ENCODE data around the gene ARL14EPL. TPM values are rescaled to one million over a fixed set of nuclear protein-coding genes. Genes with fewer than 3 reads are reported as not detected.

The ARL14EPL gene
- total RNA-seq = 0.20 TPM in 1 of 2 replicates, not detected in the other

DNA sequence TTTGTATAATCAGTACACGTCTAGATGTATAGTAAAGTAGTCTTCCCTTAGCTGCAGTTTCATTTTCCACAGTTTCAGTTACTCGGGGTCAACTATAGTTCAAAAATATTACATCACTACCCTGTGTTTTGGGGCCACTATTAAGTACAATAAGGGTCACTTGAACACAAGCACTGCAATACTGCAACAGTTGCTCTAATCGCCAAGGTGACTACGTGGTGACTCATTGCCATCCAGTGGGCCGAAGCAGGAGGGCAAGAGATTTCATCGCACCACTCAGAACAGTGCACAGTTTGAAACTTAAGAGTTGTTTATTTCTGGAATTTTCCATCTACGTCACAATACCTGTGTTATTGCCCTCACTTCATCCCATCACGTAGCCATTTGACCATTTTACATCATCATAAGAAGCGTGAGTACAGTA lies at the start of gene ARL14EPL:
Gene ARL14EPL, plus strand, starts transcription at position 379 of the 424 bp plus-strand sequence. CDS start 18,994 bp downstream, outside the sequence.
- peak; percentile 97 for DNase-seq (ENCODE audit: low read depth)

GRCh38 chr5:115983519-115983918 lies 48.8 kb upstream of the ARL14EPL start:
- DNase-seq (ENCODE audit: low read depth) = no peak

- peak; percentile 19 for DNase-seq (ENCODE audit: low read depth)
Measured at GRCh38 chr5:115985802-115986757, 46.2 kb upstream of the ARL14EPL start.

DNA sequence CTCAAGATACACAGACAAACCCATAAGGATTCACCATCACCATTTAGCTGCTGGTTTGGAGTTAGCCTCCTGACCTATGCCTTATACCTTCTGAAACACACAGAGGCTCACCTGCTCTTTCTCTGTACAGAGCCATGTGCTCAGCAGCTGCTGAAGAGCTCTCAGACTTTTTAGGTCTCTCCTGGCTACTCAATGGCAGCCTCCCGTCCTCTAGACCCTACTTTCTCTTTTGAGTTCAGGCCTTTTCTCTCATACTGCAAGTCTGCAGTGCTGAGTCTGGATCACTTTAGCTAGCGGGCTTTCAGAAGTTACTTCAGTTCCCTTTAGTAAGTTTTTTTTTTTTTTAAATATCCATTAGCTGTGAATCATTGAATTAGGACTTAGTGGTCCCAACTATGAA lies 44.3 kb upstream of the ARL14EPL start:
- DNase-seq (ENCODE audit: low read depth) = no peak

DNA sequence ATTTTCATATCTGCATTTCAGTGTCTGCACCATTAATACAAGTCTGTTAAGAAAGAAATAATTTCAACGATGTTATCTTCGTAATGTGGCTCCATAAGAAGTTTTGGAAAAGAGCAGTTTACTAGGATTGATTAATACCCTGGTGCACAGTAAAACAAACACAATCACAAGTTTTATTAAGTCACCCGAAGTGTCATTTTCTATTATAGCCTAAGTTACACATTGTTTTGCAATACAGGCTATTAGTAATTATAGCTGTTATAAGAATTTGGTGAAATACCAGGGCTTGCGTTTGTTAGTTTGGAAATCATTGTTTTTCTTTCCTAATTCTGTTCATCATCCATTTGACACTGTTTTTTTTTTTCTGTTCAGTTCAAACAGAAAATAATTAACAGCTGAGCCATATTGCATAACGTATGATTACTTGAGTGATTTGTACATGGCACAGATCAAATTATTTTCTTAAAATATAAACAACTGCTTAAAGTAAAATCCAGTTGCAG lies 39.4 kb upstream of the ARL14EPL start:
- DNase-seq (ENCODE audit: low read depth) = peak; percentile 17

DNA sequence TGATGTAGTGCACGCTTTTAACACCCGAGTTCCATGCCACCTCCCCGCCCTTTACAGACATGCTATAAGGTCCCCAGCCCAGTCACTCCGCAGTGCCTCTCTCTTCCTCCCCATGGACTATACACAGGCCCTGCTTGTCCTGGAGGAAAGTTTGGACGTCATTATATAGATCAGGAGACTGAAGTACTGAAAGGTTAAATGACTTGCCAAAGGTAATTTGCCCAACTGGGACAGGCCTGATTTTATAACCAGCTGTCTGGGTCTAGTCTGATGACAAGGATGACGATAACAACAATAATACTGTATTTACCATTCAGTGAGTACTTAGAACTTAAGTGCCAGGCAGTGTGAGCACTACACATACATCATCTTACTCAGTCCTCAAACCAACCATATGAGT lies 36.9 kb upstream of the ARL14EPL start:
- DNase-seq (ENCODE audit: low read depth) = no peak

DNA sequence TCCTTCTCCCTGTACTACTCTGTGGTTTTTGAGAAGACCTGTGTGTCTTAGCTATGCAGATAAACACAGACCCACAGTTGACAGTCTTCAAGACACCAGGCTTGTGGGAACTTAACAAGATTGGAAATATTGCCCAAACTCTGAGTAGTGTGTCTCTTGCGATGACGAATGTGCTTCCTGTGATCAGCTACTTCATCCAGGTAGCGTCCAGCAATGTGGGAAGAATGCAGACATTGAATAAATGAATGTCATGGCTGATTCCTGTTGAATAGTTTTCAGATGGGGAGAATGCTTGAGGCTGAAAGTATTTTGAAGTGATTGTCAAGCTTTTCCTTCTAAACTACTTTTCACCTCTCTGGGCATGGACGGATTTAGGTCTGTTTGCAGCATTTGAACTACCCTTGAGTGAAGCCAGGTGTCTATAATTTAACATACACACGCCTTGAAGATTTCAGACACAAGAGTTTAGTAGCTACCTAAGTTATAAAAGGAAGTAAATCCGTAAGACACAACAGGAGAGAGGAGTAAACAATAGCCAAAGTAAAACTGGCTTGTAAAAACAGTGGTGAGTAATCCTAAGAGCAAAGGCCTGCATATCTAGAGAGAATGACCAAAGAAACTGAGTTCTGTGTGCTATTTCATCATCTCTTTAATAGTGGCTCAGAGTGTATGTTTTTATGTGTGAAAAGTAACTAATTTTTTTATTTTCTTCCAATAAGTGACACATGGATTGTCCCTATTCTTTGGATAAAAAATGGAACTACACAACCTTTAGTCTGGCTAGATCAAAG lies 30.0 kb upstream of the ARL14EPL start:
- peak; percentile 64 for DNase-seq (ENCODE audit: low read depth)

DNA sequence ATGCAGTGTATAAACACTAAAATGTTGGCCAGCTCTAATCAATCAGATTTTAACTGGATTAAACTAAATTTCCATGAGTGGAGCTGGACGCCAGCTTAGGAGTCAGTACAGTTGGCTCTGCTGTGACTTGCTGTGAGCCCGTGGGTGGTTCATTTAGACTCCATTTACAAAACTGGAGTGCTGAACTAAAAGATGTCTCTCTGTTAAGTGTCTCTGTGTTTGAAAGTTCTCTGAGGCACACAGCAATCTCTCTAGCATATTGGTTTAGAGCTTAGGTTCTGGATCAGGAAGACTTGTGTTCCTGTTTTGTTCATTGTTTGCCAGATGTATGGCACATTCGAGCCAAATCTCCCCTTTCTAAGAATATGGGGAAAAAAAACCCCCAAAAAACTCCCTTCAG lies 28.0 kb upstream of the ARL14EPL start:
- no peak for DNase-seq (ENCODE audit: low read depth)

DNA sequence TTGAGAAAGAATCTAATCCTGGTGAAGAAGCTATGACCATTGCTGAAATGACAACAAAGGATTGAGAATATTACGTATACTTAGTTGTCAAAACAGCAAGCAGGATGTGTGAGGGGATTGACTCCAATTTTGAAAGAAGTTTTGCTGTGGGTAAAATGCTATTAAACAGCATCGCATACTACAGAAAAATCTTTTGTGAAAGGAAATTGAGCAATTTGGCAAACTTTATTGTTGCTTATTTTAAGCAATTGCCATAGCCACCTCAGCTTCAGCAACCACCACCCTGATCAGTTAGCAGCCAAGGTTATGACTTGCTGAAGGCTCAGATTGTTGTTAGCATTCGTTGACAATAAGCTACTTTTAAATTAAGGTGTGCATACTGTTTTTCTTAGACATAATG lies 22.5 kb upstream of the ARL14EPL start:
- DNase-seq (ENCODE audit: low read depth) = no peak

DNA sequence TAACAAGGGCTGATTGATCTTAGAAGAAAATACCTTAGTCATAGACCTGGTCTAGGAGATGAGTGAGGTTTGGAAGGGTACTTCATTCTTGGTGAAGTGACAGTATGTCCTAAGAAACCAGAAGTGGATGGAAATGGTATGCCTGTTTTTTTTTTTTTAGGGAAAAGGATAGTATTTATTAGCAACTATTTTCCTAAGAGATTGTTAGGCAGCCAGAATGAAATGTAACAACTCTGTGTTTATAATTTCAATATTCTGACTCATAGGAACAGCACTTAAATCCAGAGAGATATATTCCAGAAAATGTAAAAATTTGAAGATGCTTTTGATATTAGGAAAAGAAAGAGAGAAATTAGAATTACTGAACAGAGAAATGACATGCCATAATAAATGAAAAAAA lies 21.2 kb upstream of the ARL14EPL start:
- DNase-seq (ENCODE audit: low read depth) = no peak

DNA sequence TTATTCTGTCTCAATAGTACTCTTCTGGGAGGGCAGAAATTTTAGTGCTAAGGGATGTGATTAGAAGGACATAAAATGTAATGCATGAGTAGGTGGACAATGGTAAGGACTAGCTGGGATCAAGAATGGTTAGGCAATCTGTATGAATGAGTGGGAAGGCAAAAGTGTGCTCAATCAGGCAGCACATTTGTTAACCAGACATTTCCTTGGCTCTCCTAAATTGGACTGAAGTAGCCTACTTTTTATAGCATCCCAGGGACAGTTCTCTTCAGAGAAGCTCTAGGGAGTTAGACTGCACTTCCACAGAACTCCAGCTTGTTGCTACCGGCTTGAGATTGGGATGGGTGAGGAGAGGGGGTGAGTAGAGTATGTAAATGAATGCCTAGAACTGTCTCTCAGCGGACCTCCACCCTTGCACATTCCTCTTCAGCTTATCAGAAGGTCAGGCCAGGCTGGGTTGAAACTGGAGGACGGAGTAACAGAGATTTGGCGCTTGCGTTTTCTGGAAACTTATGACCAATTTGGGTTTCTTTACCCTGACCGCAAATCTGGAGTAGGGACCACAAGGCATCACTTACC lies 19.0 kb upstream of the ARL14EPL start:
- DNase-seq (ENCODE audit: low read depth) = peak; percentile 81

- no peak for DNase-seq (ENCODE audit: low read depth)
Measured at GRCh38 chr5:116013936-116014335, 18.3 kb upstream of the ARL14EPL start.

DNA sequence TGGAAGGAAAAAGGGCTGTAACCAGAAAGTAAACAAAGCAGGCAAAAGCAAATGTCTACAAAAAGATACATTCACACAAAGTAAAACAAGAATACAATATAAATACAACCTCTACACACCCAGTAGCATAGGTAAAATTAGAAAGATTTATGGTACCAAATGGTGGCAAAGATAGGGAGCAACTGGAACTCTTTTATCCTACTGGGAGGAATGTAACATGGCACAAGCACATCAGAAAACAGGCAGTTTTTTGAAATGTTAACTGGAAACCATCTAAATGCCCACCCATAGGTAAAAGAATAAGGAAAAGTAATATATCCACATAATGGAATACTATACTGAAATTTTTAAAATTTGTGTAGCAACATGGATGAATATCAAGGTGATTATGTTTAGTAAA lies 8.7 kb upstream of the ARL14EPL start:
- DNase-seq (ENCODE audit: low read depth) = no peak

DNA sequence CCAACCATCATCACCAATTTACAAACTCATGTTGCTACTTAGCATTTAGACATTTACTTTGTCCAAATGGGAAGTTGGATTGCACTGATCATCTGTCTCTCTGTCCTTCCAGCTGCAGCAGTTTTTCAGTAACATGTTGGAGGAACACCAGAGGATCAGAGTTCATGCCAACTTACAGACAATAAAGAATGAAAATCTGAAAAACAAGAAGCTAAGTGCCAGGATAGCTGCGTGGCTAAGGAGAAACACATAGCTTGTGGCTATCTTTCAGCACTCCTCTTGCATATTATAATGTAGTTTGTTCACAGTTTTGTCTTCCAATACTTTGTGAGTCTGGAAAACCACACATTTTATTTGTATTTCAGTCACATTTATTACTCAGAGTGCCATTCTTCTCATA lies 6.4 kb upstream of the ARL14EPL start:
- DNase-seq (ENCODE audit: low read depth) = no peak

GRCh38 chr5:116032991-116033390 lies 719 bp downstream of the ARL14EPL start:
- no peak for DNase-seq (ENCODE audit: low read depth)

DNA sequence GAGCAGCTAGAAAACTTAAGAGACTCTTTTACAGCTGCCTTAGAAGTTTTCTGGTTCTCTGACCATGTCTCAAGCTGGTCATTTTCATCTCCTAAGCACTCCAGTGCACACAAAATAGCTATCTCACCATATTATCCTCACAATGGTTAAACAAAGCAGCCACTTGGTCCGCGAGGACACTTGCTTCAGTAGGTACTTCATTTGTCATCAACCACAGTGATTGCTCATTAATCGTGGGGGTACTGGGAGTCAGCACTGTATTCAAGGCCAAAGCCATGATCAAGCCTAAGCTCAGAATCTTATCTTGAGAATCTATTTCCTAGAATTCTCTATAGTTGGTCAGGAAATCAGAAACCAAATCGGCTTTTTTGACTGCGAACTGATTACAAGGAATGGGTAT lies 2.9 kb downstream of the ARL14EPL start:
- peak; percentile 92 for DNase-seq (ENCODE audit: low read depth)

GRCh38 chr5:116037236-116037822 lies 5.1 kb downstream of the ARL14EPL start:
- peak; percentile 11 for DNase-seq (ENCODE audit: low read depth)

GRCh38 chr5:116038817-116039216 lies 6.5 kb downstream of the ARL14EPL start:
- DNase-seq (ENCODE audit: low read depth) = no peak

DNA sequence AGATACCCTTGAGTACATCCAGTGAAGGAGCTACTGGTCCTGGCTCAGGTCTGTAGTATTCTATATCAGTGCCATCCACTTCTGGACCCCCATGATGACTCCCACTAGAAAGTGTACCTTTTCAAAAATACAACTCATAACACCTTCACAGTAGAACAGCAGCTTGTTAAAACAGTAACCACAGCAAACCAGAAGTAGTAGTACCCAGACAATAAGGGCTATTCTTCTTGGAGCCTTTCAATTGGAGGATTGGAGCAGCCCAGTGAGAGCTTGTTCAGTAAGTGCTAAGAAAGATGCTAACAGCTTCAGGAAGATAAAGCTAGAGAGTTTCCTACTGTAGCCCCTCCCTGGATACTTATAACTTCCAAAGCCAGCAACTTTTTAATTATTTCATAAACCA lies 10.1 kb downstream of the ARL14EPL start:
- DNase-seq (ENCODE audit: low read depth) = no peak

- DNase-seq (ENCODE audit: low read depth) = no peak
Measured at GRCh38 chr5:116044073-116044472, 11.8 kb downstream of the ARL14EPL start.

- no peak for DNase-seq (ENCODE audit: low read depth)
Measured at GRCh38 chr5:116045821-116046220, 13.5 kb downstream of the ARL14EPL start.

GRCh38 chr5:116046261-116046660 lies 14.0 kb downstream of the ARL14EPL start:
- DNase-seq (ENCODE audit: low read depth) = no peak

Data from renal cortical epithelial cell (primary cell).